ENCODE measurements around the gene AP1AR.

DNA sequence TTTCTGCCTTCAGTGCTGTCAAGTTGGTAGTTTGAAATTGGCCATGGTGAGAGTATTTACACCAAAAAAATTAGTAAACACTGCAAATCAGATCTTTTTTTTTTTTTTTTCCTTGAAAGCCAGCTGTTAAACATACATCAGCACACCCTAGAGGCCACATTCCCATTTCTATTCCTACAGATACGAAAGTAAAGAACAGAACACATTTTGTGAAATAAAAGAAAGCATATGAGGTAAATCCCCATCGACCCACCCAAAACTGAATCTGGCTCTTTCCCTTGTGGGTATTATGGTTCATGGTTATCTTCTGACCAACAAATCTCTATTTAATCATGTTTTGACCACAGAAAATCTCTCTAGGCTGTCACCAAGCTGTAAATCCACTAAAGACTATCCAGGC lies 41.8 kb upstream of the AP1AR start:
- TF ChIP-seq, protein P1, sequence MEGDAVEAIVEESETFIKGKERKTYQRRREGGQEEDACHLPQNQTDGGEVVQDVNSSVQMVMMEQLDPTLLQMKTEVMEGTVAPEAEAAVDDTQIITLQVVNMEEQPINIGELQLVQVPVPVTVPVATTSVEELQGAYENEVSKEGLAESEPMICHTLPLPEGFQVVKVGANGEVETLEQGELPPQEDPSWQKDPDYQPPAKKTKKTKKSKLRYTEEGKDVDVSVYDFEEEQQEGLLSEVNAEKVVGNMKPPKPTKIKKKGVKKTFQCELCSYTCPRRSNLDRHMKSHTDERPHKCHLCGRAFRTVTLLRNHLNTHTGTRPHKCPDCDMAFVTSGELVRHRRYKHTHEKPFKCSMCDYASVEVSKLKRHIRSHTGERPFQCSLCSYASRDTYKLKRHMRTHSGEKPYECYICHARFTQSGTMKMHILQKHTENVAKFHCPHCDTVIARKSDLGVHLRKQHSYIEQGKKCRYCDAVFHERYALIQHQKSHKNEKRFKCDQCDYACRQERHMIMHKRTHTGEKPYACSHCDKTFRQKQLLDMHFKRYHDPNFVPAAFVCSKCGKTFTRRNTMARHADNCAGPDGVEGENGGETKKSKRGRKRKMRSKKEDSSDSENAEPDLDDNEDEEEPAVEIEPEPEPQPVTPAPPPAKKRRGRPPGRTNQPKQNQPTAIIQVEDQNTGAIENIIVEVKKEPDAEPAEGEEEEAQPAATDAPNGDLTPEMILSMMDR (conservative IDR thresholded peaks at IDR 0.05): peak; percentile 47
- TF ChIP-seq EZH2 (IDR thresholded peaks at IDR 0.05; ENCODE audit: low read depth): no peak

Measured in PC-9 (cell line).